Measurements from ENCODE around the gene ZNF433. TPM values are rescaled to one million over a fixed set of nuclear protein-coding genes. Genes with fewer than 3 reads are reported as not detected.
"Not testable (repeated sequence)": the region's sequence is repeated elsewhere in the genome, so short reads cannot be mapped to it uniquely, and the experiment has no call there.

The ZNF433 gene
- total RNA-seq (1 to 10 TPM; 3.4 to 7.7 (median 6.4) TPM), polyA plus RNA-seq (1 to 10 TPM; 2.4 to 4.7 (median 3.3) TPM)
- long read RNA-seq, donor 1, partial matches to known transcripts, result 0 of 2 reads
- long read RNA-seq, donor 1, other reads (novel, unspliced or antisense), result 0 of 2 reads
- long read RNA-seq, donor 2, partial matches to known transcripts, result 0 of 3 reads
- long read RNA-seq, donor 2, other reads (novel, unspliced or antisense), result 0 of 3 reads

DNA sequence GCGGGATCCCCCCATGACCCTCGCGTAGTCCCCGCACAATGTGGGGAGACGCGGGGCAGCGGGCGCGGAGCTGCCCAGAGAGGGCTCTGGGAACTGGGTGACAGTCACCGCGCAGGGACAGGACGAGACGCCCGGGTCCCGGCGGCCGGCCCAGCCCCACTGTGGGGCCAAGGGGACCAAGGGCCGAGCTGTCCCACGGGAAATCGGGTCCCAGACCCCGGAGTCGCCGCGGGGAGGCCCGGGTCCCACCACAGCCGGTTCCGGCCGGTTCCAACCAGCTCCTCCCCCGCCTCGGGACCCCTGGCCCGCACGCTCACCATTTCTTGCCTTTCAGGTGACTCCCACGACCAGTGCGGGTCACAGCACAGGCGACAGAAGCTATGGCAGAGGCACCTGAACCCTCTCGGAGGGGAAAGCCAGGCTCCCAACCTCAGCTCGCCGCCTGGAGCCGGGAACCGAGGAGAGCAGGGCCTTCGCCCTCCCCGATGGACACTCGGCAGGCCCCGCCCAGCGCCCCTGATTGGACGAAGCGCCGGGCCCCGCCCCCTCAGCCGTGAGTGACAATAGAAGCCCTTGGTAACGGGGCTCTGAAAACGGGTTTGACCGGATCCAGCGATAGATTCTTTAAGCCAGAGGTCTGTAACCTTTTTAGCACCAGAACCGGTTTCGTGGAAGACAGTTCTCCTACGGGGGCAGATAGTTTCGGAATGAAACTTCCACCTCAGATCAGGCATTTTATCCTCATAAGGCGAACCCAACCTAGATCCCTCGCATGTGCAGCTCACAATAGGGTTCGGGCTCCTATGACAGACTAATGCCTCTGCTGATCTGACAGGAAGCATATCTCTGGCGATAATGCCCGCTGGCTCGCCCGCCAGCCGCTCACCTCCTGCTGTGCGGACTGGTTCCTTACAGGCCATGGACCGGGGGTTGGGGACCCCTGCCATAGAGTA is at the start of gene ZNF433:
ZNF433 (minus strand) TSS at position 460 of the 953 bp plus-strand sequence; CDS start at position 320, 140 bp downstream.
- 1 to 5% (median 1%) methylated on average over 35 to 68 of the region's 68 CpGs for WGBS, 5 donors
- peaks cover 0 to 10% (median 0%) of the 10 kb centered on the region in 7 donors for H3K27me3 ChIP-seq (replicated peaks in 1 of 7)
- TF ChIP-seq POLR2A (IDR thresholded peaks at IDR 0.05) (peak in 1 of 3 donors; percentile 8), POLR2AphosphoS5 (IDR thresholded peaks at IDR 0.05) (peak; percentile 77 to 87 (median 85))
- TF ChIP-seq, protein P1, sequence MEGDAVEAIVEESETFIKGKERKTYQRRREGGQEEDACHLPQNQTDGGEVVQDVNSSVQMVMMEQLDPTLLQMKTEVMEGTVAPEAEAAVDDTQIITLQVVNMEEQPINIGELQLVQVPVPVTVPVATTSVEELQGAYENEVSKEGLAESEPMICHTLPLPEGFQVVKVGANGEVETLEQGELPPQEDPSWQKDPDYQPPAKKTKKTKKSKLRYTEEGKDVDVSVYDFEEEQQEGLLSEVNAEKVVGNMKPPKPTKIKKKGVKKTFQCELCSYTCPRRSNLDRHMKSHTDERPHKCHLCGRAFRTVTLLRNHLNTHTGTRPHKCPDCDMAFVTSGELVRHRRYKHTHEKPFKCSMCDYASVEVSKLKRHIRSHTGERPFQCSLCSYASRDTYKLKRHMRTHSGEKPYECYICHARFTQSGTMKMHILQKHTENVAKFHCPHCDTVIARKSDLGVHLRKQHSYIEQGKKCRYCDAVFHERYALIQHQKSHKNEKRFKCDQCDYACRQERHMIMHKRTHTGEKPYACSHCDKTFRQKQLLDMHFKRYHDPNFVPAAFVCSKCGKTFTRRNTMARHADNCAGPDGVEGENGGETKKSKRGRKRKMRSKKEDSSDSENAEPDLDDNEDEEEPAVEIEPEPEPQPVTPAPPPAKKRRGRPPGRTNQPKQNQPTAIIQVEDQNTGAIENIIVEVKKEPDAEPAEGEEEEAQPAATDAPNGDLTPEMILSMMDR (IDR thresholded peaks at IDR 0.05 in 8 of 11, conservative IDR thresholded peaks at IDR 0.05 in 3 of 11), result peak in 1 of 11 experiments; percentile 9
- peak within 1 kb of the TSS; percentile 55 to 86 (median 70) for H3K4me3 ChIP-seq
- no peaks in the 10 kb centered on the region for H3K36me3 ChIP-seq
- peaks cover 0 to 32% (median 22%) of the 10 kb centered on the region in 6 donors for H3K4me1 ChIP-seq
- intact Hi-C loops (cut with DNase I; ENCODE audit: low total_unique reads), result no loop called here
- DNase-seq, result peak; percentile 94
- H3K9me3 ChIP-seq, result peaks cover 0 to 27% (median under 1%) of the 10 kb centered on the region in 8 donors
- peak within 1 kb of the TSS; percentile 67 to 88 (median 83) for H3K27ac ChIP-seq

DNA sequence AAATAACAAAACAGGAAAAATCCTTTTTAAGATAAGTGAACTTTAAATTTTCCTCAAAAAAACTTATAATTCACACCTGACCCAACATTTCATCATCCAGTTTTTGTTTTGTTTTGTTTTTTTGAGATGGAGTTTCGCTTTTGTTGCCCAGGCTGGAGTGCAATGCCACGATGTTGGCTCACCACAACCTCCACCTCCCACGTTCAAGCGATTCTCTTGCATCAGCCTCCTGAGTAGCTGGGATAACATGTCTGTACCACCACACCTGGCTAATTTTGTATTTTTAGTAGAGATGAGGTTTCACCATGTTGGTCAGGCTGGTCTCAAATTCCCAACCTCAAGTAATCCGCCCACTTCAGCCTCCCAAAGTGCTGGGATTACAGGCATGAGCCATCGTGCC is 47.9 kb upstream of the ZNF433 start:
- H3K27me3 ChIP-seq (replicated peaks in 1 of 7); H3K27ac ChIP-seq; H3K4me3 ChIP-seq; H3K4me1 ChIP-seq; intact Hi-C loops (cut with DNase I; ENCODE audit: low total_unique reads); DNase-seq: not testable (repeated sequence)
- Histone ChIP-seq H3K36me3 (peaks cover 0 to 15% (median 0%) of the 10 kb centered on the region in 6 donors), H3K9me3 (peaks cover 14 to 79% (median 71%) of the 10 kb centered on the region in 8 donors)
- 89 to 98% (median 93%) methylated on average over 6 of the region's 6 CpGs for WGBS, 5 donors

DNA sequence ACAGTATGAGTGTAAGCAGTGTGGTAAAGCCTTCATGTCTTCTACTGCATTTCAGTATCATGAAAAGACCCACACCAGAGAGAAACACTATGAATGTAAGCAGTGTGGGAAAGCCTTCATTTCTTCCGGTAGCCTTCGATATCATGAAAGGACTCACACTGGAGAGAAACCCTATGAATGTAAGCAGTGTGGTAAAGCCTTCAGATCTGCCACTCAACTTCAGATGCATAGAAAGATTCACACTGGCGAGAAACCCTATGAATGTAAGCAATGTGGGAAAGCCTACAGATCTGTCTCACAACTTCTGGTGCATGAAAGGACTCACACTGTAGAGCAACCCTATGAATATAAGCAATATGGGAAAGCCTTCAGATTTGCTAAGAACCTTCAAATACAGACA is 41.9 kb upstream of the ZNF433 start:
- Histone ChIP-seq H3K9me3 (peaks cover 64 to 100% (median 100%) of the 10 kb centered on the region in 8 donors), H3K4me3 (no peak overlapping the region), H3K36me3 (peaks cover 20 to 74% (median 44%) of the 10 kb centered on the region in 6 donors), H3K27ac (no peak overlapping the region), H3K4me1 (no peaks in the 10 kb centered on the region), H3K27me3 (replicated peaks in 1 of 7) (no peaks in the 10 kb centered on the region)
- no peak for TF ChIP-seq POLR2A (IDR thresholded peaks at IDR 0.05)
- TF ChIP-seq, protein P1 (IDR thresholded peaks at IDR 0.05 in 8 of 11, conservative IDR thresholded peaks at IDR 0.05 in 3 of 11), result no peak
- TF ChIP-seq POLR2AphosphoS5 (IDR thresholded peaks at IDR 0.05), result no peak
- intact Hi-C loops (cut with DNase I; ENCODE audit: low total_unique reads), result no loop called here
- no peak for DNase-seq
- 76 to 98% (median 96%) methylated on average over 3 of the region's 3 CpGs for WGBS, 5 donors

DNA sequence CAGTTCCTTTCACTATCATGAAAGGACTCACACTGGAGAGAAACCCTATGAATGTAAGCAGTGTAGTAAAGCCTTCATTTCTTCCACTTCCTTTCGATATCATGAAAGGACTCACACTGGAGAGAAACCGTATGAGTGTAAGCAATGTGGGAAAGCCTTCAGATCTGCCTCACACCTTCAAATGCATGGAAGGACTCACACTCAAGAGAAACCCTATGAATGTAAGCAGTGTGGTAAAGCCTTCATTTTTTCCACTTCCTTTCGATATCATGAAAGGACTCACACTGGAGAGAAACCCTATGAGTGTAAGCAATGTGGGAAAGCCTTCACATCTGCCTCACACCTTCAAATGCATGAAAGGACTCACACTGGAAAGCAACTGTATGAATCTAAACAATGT is 40.9 kb upstream of the ZNF433 start:
- H3K27ac ChIP-seq; intact Hi-C loops (cut with DNase I; ENCODE audit: low total_unique reads); DNase-seq; H3K27me3 ChIP-seq (replicated peaks in 1 of 7); H3K4me1 ChIP-seq: not testable (repeated sequence)
- Histone ChIP-seq H3K4me3 (peak overlapping the region in 1 of 8 donors; percentile 4), H3K36me3 (peaks cover 20 to 82% (median 44%) of the 10 kb centered on the region in 6 donors), H3K9me3 (peaks cover 64 to 100% (median 100%) of the 10 kb centered on the region in 8 donors)
- WGBS, 5 donors, result 91 to 99% (median 94%) methylated on average over 3 of the region's 3 CpGs

Measured in spleen (tissue), 13 donors.